Thyroid gland (tissue), 4 donors: ENCODE data around the gene MUL1.

Experiments
- CTCF ChIP-seq, 6 experiments: fragments of 200-600 bp in 3 of 6; fragments of 450-650 bp in 3 of 6; sonication (generic) in 3 of 6; IDR thresholded peaks; one replicate each; pipeline ENCODE4 v1.5.1; 2016 to 2019; ENCODE audit warnings: antibody characterized with exemption in 6 of 6, mild to moderate bottlenecking in 2 of 6, inconsistent platforms in 1 of 6, moderate library complexity in 1 of 6
- POLR2A ChIP-seq, 2 donors: fragments of 450-650 bp; IDR thresholded peaks; one replicate each; pipeline ENCODE4 v1.6.1; 2017; ENCODE audit warnings: antibody characterized with exemption in 2 of 2, mild to moderate bottlenecking in 2 of 2, moderate library complexity in 1 of 2

- TF ChIP-seq CTCF (IDR thresholded peaks at IDR 0.05) (no peak), POLR2A (IDR thresholded peaks at IDR 0.05) (no peak)
These were observed 37.8 kb downstream of the MUL1 start for GRCh38 chr1:20470194-20470593.
